Adrenal gland (tissue), 12 donors: ENCODE data around the gene ARL13A. TPM values are rescaled to one million over a fixed set of nuclear protein-coding genes. Genes with fewer than 3 reads are reported as not detected.
A peak's percentile ranks its signal among the peaks of the same experiment; 100 is the strongest.
"Not testable (repeated sequence)": the region's sequence is repeated elsewhere in the genome, so short reads cannot be mapped to it uniquely, and the experiment has no call there.

Source experiments
- DNase-seq, 7 donors: peaks; one replicate each; pipeline ENCODE4 v3.0.0-alpha.2; 2019 to 2020
- H3K27ac ChIP-seq, 5 donors: fragments of 200-600 bp; sonication (generic) in 4 of 5; 1 replicate in 3 of 5; 2 replicates in 2 of 5; pipeline versions ENCODE4 v1.5.1 to v1.8.0; 2016 to 2020; ENCODE audit warnings: mild to moderate bottlenecking in 1 of 5
- H3K27me3 ChIP-seq: fragments of 200-600 bp; 2 replicates; pipeline ENCODE4 v1.8.0; 2021
- H3K36me3 ChIP-seq, 2 donors: fragments of 200-600 bp; replicated peaks in 1 of 2; 1 replicate in 1 of 2; 2 replicates in 1 of 2; pipeline versions ENCODE4 v1.5.1 to v1.8.0; 2018 to 2022
- H3K4me1 ChIP-seq, 2 donors: fragments of 200-600 bp; replicated peaks in 1 of 2; 1 replicate in 1 of 2; 2 replicates in 1 of 2; pipeline versions ENCODE4 v1.5.1 to v1.8.0; 2018 to 2021
- H3K4me3 ChIP-seq, 4 donors: fragments of 200-600 bp; sonication (generic) in 3 of 4; one replicate each; pipeline ENCODE4 v1.5.1; 2016 to 2018
- H3K9me3 ChIP-seq, 3 donors: fragments of 200-600 bp; sonication (generic) in 1 of 3; replicated peaks in 1 of 3; 1 replicate in 2 of 3; 2 replicates in 1 of 3; pipeline versions ENCODE4 v1.5.1 to v1.8.0; 2016 to 2021
- POLR2A ChIP-seq, 2 donors: fragments of 450-650 bp; IDR thresholded peaks; one replicate each; pipeline ENCODE4 v1.6.1; 2017; ENCODE audit warnings: antibody characterized with exemption in 2 of 2, mild to moderate bottlenecking in 2 of 2, moderate library complexity in 1 of 2
- WGBS, 4 donors: extraction: QIAGEN DNeasy Blood & Tissue Kit in 2 of 4; methylation state at CpG; one replicate each; pipeline versions ENCODE4 v1.1.5 to v1.1.7; 2013 to 2017; 5-methylcytosine and 5-hydroxymethylcytosine counted together
- intact Hi-C, 2 donors: fragments of 100-400 bp; cut with DNase I; formaldehyde crosslinking; loops; one replicate each; pipeline versions ENCODE4 v1.14.1 to v1.15.0; 2022 to 2023
- polyA plus RNA-seq, 3 donors: library from polyadenylated mRNA; stranded (reverse); fragments of 200-250 nt in 2 of 3; fragments of 350-450 nt in 1 of 3; fragmentation: Illumina TruSeq in 1 of 3; extraction: RNeasy Lipid Tissue Mini Kit (QIAGEN cat#74804) in 1 of 3; gene quantifications; one replicate each; pipeline ENCODE4 v1.2.3, GENCODE V29; 2013 to 2014
- total RNA-seq, 9 donors: library from RNA; depleted of rRNA in 4 of 9; stranded (reverse); fragments of >200 nt in 4 of 9; fragments of 120-200 nt in 1 of 9; fragmentation: NEBNext Ultra II Directional in 1 of 9; extraction: Animal tissue kit (Norgen Biotek cat#: 25700) in 1 of 9; gene quantifications; one replicate each; pipeline versions ENCODE4 v1.1.0 to v1.2.4, GENCODE V29; 2013 to 2023
- TF ChIP-seq, protein P1 (sequence below), 6 experiments: fragments of 450-650 bp in 4 of 6; fragments of 200-600 bp in 2 of 6; sonication (generic) in 1 of 6; IDR thresholded peaks; 1 replicate in 5 of 6; 2 replicates in 1 of 6; pipeline versions ENCODE4 v1.5.1 to v1.8.0; 2016 to 2021; ENCODE audit warnings: antibody characterized with exemption in 6 of 6, mild to moderate bottlenecking in 2 of 6, moderate library complexity in 1 of 6
- donor health status: healthy with polysubstance abuse.
- donor health status: Bipolar disorder and iron deficiency.
- donor health status: DM: yes; HTN: yes; CAD: no.
- donor health status: DM: no; HTN: no; CAD: no.
- donor health status: DM: no; HTN: no; CAD: no.
- donor health status: DM: yes; HTN: yes; CAD: no.

ARL13A gene
- total and polyA plus RNA-seq, 12 donors, result not detected

DNA sequence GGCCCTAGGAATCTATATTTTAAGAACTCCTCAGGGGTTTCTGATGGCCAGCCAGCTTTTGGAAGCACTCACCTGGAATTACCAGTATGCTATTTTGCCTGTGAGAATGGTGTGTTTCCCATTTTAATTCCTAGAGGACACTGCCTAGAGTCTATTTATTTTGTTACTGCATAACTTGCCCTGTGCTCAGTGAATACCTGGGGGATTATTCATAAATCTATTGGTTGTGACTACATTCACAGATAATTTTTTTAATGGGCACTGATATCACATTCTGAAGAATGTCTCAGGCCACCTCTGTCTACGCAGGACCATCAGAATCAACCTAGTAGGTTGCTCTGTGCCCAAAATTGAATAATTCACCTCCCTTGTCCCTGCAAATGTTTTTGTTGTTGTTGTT, 6.7 kb downstream of the ARL13A start:
- no peak for TF ChIP-seq POLR2A (IDR thresholded peaks at IDR 0.05)
- TF ChIP-seq, protein P1, sequence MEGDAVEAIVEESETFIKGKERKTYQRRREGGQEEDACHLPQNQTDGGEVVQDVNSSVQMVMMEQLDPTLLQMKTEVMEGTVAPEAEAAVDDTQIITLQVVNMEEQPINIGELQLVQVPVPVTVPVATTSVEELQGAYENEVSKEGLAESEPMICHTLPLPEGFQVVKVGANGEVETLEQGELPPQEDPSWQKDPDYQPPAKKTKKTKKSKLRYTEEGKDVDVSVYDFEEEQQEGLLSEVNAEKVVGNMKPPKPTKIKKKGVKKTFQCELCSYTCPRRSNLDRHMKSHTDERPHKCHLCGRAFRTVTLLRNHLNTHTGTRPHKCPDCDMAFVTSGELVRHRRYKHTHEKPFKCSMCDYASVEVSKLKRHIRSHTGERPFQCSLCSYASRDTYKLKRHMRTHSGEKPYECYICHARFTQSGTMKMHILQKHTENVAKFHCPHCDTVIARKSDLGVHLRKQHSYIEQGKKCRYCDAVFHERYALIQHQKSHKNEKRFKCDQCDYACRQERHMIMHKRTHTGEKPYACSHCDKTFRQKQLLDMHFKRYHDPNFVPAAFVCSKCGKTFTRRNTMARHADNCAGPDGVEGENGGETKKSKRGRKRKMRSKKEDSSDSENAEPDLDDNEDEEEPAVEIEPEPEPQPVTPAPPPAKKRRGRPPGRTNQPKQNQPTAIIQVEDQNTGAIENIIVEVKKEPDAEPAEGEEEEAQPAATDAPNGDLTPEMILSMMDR (IDR thresholded peaks at IDR 0.05), result no peak
- 93 to 100% (median 97%) methylated on average over 1 of the region's 1 CpG for WGBS, 4 donors

DNA sequence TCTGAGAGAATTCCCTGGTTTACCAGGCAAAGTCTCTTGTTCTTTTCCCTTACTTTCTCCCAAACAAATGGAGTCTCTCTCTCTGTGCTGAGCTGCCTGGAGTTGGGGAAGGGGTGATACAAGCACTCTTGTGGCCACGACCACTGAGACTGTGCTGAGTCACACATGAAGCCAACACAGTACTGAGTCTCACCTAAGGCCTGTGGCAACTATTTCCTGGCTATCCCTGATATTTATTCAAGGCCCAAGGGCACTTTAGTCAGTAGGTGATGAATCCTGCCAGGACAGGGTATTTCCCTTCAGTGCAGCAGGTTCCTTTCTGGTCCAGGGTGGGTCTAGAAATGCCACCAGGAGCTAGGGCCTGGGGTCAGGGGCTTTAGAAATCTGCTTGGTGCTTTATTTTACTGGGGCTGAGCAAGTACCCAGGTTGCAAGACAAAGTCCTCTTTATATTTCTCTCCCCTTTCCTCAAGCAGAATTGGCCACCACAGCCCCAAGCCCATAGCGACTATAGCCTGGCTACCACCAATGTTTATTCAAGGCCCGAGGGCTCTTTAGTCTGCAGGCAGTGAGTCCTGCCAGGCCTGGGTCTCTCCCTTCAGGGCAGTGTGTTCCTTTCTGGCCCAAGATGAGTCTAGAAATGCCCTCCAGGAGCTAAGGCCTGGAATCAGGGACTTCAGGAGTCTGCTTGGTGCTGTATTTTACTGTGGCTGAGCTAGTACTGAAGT, 10.5 kb downstream of the ARL13A start:
- intact Hi-C loops, result no loop called here
- Histone ChIP-seq H3K27me3 (no peaks in the 10 kb centered on the region), H3K4me3 (no peak overlapping the region), H3K27ac (no peak overlapping the region), H3K36me3 (no peaks in the 10 kb centered on the region), H3K9me3 (no peaks in the 10 kb centered on the region), H3K4me1 (no peaks in the 10 kb centered on the region)
- no peak for TF ChIP-seq POLR2A (IDR thresholded peaks at IDR 0.05)
- TF ChIP-seq, protein P1 (IDR thresholded peaks at IDR 0.05), result no peak
- WGBS, 4 donors, result 77 to 83% (median 81%) methylated on average over 2 to 3 of the region's 3 CpGs
- no peak for DNase-seq

More for the DNA sequence above, 6.7 kb downstream of the ARL13A start:
- no peaks in the 10 kb centered on the region for H3K27me3 ChIP-seq
- H3K4me3 ChIP-seq, result no peak overlapping the region
- intact Hi-C loops, result no loop called here
- H3K36me3 ChIP-seq, result no peaks in the 10 kb centered on the region
- H3K27ac ChIP-seq, result no peak overlapping the region
- DNase-seq, result no peak
- no peaks in the 10 kb centered on the region for H3K4me1 ChIP-seq
- H3K9me3 ChIP-seq, result no peaks in the 10 kb centered on the region

DNA sequence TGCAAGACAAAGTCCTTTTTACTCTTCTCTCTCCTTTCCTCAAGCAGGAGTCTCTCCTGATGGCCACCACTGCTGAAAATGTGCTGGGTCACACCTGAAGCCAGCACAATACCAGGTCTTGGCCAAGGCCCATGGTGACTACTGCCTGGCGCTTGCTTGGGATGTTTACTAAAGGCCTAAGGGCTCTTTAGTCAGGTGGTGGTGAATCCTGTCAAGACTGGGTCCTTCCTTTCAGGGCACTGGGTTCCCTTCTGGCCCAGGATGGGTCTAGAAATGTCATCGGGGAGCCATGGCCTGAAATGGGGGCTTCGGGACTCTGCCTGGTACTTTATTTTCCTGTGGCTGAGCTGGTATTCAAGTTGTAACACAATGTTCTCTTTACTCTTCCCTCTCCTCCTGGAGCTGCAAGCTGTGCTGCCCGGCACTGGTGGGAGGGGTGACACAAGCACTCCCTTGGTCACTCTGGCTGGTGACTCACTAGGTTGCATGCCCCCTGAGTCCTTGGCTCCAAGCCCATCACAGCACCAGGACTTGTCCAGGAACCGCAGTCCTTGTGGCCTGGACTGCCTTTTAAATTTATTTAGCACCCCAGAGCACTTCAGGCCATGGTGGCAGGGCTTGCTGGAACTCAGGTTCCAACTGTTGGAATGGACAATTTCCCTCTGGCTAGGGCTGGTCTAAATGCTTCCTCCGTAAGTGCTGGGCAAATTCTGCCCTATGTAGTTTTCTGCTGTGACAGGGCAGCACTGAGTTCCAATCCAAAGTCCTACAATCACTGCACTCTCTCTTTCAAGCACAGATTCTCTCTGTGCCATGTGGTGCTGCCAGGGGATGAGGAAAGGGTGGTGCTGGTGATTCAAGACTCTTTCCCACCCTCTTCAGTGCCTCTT, 11.3 kb downstream of the ARL13A start:
- H3K36me3 ChIP-seq, result no peaks in the 10 kb centered on the region
- TF ChIP-seq POLR2A (IDR thresholded peaks at IDR 0.05), result no peak
- TF ChIP-seq, protein P1 (IDR thresholded peaks at IDR 0.05), result no peak
- 67 to 100% (median 79%) methylated on average over 1 to 6 of the region's 6 CpGs for WGBS, 4 donors
- no peaks in the 10 kb centered on the region for H3K4me1 ChIP-seq
- H3K27ac ChIP-seq, result peak overlapping the region in 1 of 5 donors; percentile 13
- intact Hi-C loops, result no loop called here
- H3K27me3 ChIP-seq, result no peaks in the 10 kb centered on the region
- DNase-seq, result peak; percentile 22 to 76 (median 66)
- H3K4me3 ChIP-seq, result no peak overlapping the region
- no peaks in the 10 kb centered on the region for H3K9me3 ChIP-seq

DNA sequence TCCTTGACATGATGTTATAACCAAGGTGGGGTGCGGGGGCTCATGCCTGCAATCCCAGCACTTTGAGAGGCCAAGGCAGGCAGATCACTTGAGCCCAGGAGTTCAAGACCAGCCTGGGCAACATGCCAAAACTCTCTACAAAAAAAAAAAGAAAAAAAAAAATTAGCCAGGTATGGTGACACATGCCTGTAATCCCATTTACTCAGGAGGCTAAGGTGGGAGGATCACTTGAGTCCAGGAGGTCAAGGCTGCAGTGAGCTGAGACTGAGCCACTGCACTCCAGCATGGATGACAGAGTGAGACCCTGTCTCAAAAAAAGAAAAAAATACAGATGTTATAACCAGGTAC, 12.0 kb downstream of the ARL13A start:
- H3K27me3 ChIP-seq, H3K4me3 ChIP-seq, H3K9me3 ChIP-seq, H3K4me1 ChIP-seq, intact Hi-C loops, H3K36me3 ChIP-seq, DNase-seq, H3K27ac ChIP-seq: not testable (repeated sequence)
- WGBS, 4 donors, result 70 to 100% (median 86%) methylated on average over 1 of the region's 1 CpG
